Osteoblast (primary cell): Measurements from ENCODE around the gene RCC2. TPM values are rescaled to one million over a fixed set of nuclear protein-coding genes. Genes with fewer than 3 reads are reported as not detected.
A peak's percentile ranks its signal among the peaks of the same experiment; 100 is the strongest.
"Not testable (repeated sequence)": the region's sequence is repeated elsewhere in the genome, so short reads cannot be mapped to it uniquely, and the experiment has no call there.

Experiments
- DNase-seq: peaks from one replicate; pipeline ENCODE4 v3.0.0; 2011; ENCODE audit warnings: low spot score, mixed read lengths; ENCODE audit not compliant: insufficient read length; ENCODE audit errors: missing footprints
- H2AFZ ChIP-seq: 2 replicates; pipeline ENCODE4 v1.6.0; 2011; ENCODE audit warnings: mild to moderate bottlenecking, low read length
- H3K27ac ChIP-seq: 2 replicates; pipeline ENCODE4 v1.5.1; 2011; ENCODE audit warnings: mild to moderate bottlenecking, low read depth, low read length, moderate library complexity
- H3K27me3 ChIP-seq: 2 replicates; pipeline ENCODE4 v1.6.0; 2012; ENCODE audit warnings: mild to moderate bottlenecking, control low read depth, inconsistent platforms, low read length, moderate library complexity; ENCODE audit not compliant: insufficient read depth
- H3K36me3 ChIP-seq: 2 replicates; pipeline ENCODE4 v1.5.1; 2011; ENCODE audit warnings: mild to moderate bottlenecking, low read length, control low read depth, moderate library complexity; ENCODE audit not compliant: insufficient read depth
- H3K4me1 ChIP-seq: 2 replicates; pipeline ENCODE4 v1.5.1; 2011; ENCODE audit warnings: mild to moderate bottlenecking, low read length, control low read depth, moderate library complexity; ENCODE audit not compliant: insufficient read depth
- H3K4me2 ChIP-seq: 2 replicates; pipeline ENCODE4 v1.6.0; 2011; ENCODE audit warnings: mild to moderate bottlenecking, low read length; ENCODE audit not compliant: insufficient read depth
- H3K4me3 ChIP-seq: fragments of 200-600 bp; sonication (generic); 3 replicates; pipeline ENCODE4 v1.5.1; 2012; ENCODE audit warnings: mild to moderate bottlenecking, low read length, inconsistent platforms; ENCODE audit not compliant: insufficient read depth
- H3K79me2 ChIP-seq: 2 replicates; pipeline ENCODE4 v1.6.0; 2012; ENCODE audit warnings: mild to moderate bottlenecking, low read length, control low read depth, inconsistent platforms; ENCODE audit not compliant: insufficient read depth
- H3K9me3 ChIP-seq: 2 replicates; pipeline ENCODE4 v1.5.1; 2011; ENCODE audit warnings: low read depth, low read length, control low read depth
- H4K20me1 ChIP-seq: 2 replicates; pipeline ENCODE4 v1.6.0; 2012; ENCODE audit warnings: mild to moderate bottlenecking, low read length, control low read depth; ENCODE audit not compliant: insufficient read depth
- total RNA-seq: library from RNA; depleted of rRNA; stranded (reverse); fragments of >200 nt; gene quantifications from 2 replicates; pipeline ENCODE4 v1.2.3, GENCODE V29; 2012
- TF ChIP-seq, protein P1 (sequence below): IDR thresholded peaks from 2 replicates; pipeline ENCODE4 v1.5.1; 2011; ENCODE audit warnings: mild to moderate bottlenecking, low read depth, low read length, moderate library complexity; ENCODE audit errors: extremely low read depth

Gene RCC2
- total RNA-seq, 1 donor: 71.3 TPM

DNA sequence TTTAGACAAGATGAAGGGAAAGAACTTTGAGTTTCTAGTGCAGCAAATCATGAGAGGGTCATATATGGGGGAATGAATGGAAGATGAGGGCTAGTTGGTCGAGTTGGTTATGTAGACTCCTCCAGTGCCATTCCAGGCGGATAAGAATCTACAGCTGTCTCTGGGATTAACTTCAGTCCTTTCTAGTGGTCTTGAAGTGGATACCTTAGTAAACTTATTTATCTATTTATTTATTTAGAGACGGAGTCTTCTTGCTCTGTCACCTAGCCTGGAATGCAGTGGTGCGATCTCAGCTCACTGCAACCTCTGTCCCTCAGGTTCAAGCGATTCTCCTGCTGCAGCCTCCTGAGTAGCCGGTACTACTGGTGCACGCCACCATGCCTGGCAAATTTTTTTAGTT is 41.4 kb upstream of the RCC2 start:
- no peak for DNase-seq

DNA sequence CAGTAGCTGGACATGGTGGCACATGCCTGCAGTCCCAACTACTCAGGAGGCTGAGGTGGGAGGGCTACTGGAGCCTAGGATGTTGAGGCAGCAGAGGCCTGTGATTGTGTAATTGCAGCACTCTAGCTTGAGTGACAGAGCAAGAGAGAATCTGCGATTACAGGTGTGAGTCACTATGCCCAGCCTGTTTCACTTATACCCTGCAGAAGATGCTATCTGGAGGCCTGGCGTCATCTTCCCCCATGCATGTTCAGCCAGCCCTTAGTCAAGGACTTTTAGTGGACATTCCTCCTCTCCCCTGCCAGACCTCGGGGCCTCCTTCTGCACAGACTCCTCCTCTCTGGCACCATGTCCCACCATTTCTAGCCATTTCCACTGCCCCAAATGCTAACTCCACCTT is 36.3 kb upstream of the RCC2 start:
- Histone ChIP-seq H3K27ac (no peak overlapping the region), H3K4me3 (no peak overlapping the region), H2AFZ (no peak overlapping the region), H3K9me3 (no peaks in the 10 kb centered on the region), H3K36me3 (no peaks in the 10 kb centered on the region), H3K79me2 (no peaks in the 10 kb centered on the region), H3K4me1 (no peaks in the 10 kb centered on the region), H3K27me3 (no peaks in the 10 kb centered on the region), H4K20me1 (no peaks in the 10 kb centered on the region), H3K4me2 (no peak overlapping the region)
- TF ChIP-seq, protein P1, sequence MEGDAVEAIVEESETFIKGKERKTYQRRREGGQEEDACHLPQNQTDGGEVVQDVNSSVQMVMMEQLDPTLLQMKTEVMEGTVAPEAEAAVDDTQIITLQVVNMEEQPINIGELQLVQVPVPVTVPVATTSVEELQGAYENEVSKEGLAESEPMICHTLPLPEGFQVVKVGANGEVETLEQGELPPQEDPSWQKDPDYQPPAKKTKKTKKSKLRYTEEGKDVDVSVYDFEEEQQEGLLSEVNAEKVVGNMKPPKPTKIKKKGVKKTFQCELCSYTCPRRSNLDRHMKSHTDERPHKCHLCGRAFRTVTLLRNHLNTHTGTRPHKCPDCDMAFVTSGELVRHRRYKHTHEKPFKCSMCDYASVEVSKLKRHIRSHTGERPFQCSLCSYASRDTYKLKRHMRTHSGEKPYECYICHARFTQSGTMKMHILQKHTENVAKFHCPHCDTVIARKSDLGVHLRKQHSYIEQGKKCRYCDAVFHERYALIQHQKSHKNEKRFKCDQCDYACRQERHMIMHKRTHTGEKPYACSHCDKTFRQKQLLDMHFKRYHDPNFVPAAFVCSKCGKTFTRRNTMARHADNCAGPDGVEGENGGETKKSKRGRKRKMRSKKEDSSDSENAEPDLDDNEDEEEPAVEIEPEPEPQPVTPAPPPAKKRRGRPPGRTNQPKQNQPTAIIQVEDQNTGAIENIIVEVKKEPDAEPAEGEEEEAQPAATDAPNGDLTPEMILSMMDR: no peak
- DNase-seq: peak; percentile 49

More for the DNA sequence above, 41.4 kb upstream of the RCC2 start:
- no peak overlapping the region for H3K4me2 ChIP-seq
- no peak overlapping the region for H3K4me3 ChIP-seq
- no peaks in the 10 kb centered on the region for H4K20me1 ChIP-seq
- TF ChIP-seq, protein P1: no peak
- no peaks in the 10 kb centered on the region for H3K79me2 ChIP-seq
- no peaks in the 10 kb centered on the region for H3K27me3 ChIP-seq
- H3K9me3 ChIP-seq: no peaks in the 10 kb centered on the region
- no peaks in the 10 kb centered on the region for H3K36me3 ChIP-seq
- H3K4me1 ChIP-seq: no peaks in the 10 kb centered on the region
- H2AFZ ChIP-seq: no peak overlapping the region
- H3K27ac ChIP-seq: no peak overlapping the region

DNA sequence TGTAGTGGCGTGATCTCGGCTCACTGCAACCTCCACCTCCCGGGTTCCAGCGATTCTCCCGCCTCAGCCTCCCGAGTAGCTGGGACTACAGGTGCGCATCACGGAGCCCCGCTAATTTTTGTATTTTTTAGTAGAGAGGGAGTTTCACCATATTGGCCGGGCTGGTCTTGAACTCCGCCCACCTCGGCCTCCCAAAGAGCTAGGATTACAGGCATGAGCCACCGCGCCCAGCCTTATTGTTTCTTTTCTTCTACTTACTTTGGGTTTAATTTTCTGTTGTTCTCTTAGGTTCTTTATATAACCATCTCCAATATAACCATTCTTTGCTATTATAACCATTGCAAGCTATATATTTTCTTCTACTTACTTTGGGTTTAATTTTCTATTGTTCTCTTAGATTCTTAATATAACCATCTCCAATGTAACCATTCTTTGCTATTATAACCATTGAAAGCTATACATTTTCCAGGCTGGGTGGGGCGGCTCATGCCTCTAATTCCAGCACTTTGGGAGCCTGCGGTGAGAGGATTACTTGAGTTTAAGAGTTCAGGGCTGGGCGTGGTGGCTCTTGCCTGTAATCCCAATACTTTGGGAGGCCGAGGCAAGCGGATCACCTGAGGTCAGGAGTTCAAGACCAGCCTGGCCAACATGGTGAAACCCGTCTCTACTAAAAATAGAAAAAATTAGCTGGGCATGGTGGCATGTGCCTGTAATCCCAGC is 35.5 kb upstream of the RCC2 start:
- not testable (repeated sequence) for H3K9me3 ChIP-seq, H3K79me2 ChIP-seq, H3K4me2 ChIP-seq, H3K36me3 ChIP-seq, DNase-seq, H4K20me1 ChIP-seq, H3K4me1 ChIP-seq, H3K4me3 ChIP-seq, H2AFZ ChIP-seq, H3K27me3 ChIP-seq, H3K27ac ChIP-seq

DNA sequence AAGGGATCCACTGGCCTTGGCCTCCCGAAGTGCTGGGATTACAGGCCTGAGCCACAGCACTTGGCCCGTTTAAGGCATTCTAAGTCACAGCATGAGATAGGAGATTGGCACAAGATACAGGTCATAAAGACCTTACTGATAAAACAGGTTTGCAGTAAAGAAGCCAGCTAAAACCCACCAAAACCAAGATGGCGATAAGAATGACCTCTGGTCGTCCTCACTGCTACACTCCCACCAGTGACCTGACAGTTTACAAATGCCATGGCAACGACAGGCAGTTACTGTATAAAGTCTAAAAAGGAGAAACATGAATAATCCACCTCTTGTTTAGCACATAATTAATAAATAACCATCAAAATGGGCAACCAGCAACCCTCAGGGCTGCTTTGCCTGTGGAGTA is 33.3 kb upstream of the RCC2 start:
- Histone ChIP-seq H3K36me3 (no peaks in the 10 kb centered on the region), H4K20me1 (no peaks in the 10 kb centered on the region), H3K79me2 (no peaks in the 10 kb centered on the region), H3K4me1 (no peaks in the 10 kb centered on the region), H3K27ac (no peak overlapping the region), H3K4me2 (no peak overlapping the region), H2AFZ (no peak overlapping the region), H3K9me3 (no peaks in the 10 kb centered on the region), H3K4me3 (no peak overlapping the region), H3K27me3 (no peaks in the 10 kb centered on the region)
- no peak for DNase-seq
- TF ChIP-seq, protein P1: no peak
